Right lobe of liver (tissue), 6 donors: Measurements from ENCODE around the gene CDC25B. TPM values are rescaled to one million over a fixed set of nuclear protein-coding genes. Genes with fewer than 3 reads are reported as not detected.
A peak's percentile ranks its signal among the peaks of the same experiment; 100 is the strongest.
"Not testable (repeated sequence)": the region's sequence is repeated elsewhere in the genome, so short reads cannot be mapped to it uniquely, and the experiment has no call there.

Source experiments
- ATAC-seq, 4 donors: fragments of 200-7000 bp; cut with Tn5 transposase; one replicate each; pipeline ENCODE4 v1.9.1; 2020; ENCODE audit warnings: mild to moderate bottlenecking in 4 of 4, moderate library complexity in 4 of 4
- DNase-seq, 3 donors: peaks; one replicate each; pipeline ENCODE4 v3.0.0-alpha.2; 2020
- H3K27ac ChIP-seq, 3 donors: fragments of 200-600 bp; one replicate each; pipeline ENCODE4 v1.8.0; 2022
- H3K27me3 ChIP-seq, 2 donors: fragments of 200-600 bp; one replicate each; pipeline ENCODE4 v1.8.0; 2022
- H3K36me3 ChIP-seq, 4 donors: fragments of 200-600 bp; sonication (generic) in 1 of 4; one replicate each; pipeline versions ENCODE4 v1.5.1 to v1.8.0; 2017 to 2022; ENCODE audit warnings: control low read depth in 1 of 4
- H3K4me1 ChIP-seq, 4 donors: fragments of 200-600 bp; sonication (generic) in 1 of 4; one replicate each; pipeline versions ENCODE4 v1.5.1 to v1.8.0; 2017 to 2022; ENCODE audit warnings: control low read depth in 1 of 4
- H3K4me3 ChIP-seq, 3 donors: fragments of 200-600 bp; one replicate each; pipeline ENCODE4 v1.8.0; 2022
- H3K9me3 ChIP-seq, 4 donors: fragments of 200-600 bp; sonication (generic) in 1 of 4; one replicate each; pipeline versions ENCODE4 v1.5.1 to v1.8.0; 2017 to 2022; ENCODE audit warnings: control low read depth in 1 of 4
- POLR2A ChIP-seq: fragments of 450-650 bp; IDR thresholded peaks from one replicate; pipeline ENCODE4 v1.6.1; 2017; ENCODE audit warnings: antibody characterized with exemption, mild to moderate bottlenecking
- WGBS: methylation state at CpG from one replicate; pipeline ENCODE4 v1.1.6; 2018; ENCODE audit warnings: low coverage, low lambda C conversion rate; ENCODE audit not compliant: insufficient coverage; ENCODE audit errors: missing lambda C conversion rate; 5-methylcytosine and 5-hydroxymethylcytosine counted together
- intact Hi-C, 2 donors: fragments of 100-400 bp; cut with DNase I; formaldehyde crosslinking; loops; one replicate each; pipeline versions ENCODE4 v1.11.2 to v1.14.1; 2022
- total RNA-seq, 6 experiments: library from RNA; depleted of rRNA in 2 of 6; stranded (reverse); fragments of >200 nt in 2 of 6; fragmentation: NEBNext Ultra II Directional in 3 of 6; extraction: Animal tissue kit (Norgen Biotek cat#: 25700) in 3 of 6; gene quantifications; one replicate each; pipeline versions ENCODE4 v1.1.0 to v1.2.4, GENCODE V29; 2016 to 2023
- TF ChIP-seq, protein P1 (sequence below), 4 donors: fragments of 200-600 bp in 3 of 4; fragments of 450-650 bp in 1 of 4; IDR thresholded peaks; one replicate each; pipeline versions ENCODE4 v1.5.1 to v1.8.0; 2016 to 2022; ENCODE audit warnings: antibody characterized with exemption in 4 of 4, mild to moderate bottlenecking in 2 of 4
- donor health status: DM: no; HTN: yes; CAD: no.
- donor health status: DM: no; HTN: no; CAD: no.
- donor health status: DM: no; HTN: no; CAD: no.
- donor health status: DM: no; HTN: yes; CAD: no.
- donor health status: DM: no; HTN: yes; CAD: no.

CDC25B gene
- total RNA-seq, 6 experiments from 2014 or later = 10.9 to 28.7 (median 16.5) TPM

- Histone ChIP-seq H3K27ac (no peak overlapping the region), H3K4me3 (no peak overlapping the region), H3K36me3 (peaks cover 0 to 25% (median 4%) of the 10 kb centered on the region in 4 donors), H3K27me3 (no peaks in the 10 kb centered on the region), H3K9me3 (no peaks in the 10 kb centered on the region), H3K4me1 (peaks cover 0 to 2% (median 0%) of the 10 kb centered on the region in 4 donors)
- intact Hi-C loops = no loop called here
- DNase-seq = no peak
- no peak for ATAC-seq
- TF ChIP-seq, protein P1, sequence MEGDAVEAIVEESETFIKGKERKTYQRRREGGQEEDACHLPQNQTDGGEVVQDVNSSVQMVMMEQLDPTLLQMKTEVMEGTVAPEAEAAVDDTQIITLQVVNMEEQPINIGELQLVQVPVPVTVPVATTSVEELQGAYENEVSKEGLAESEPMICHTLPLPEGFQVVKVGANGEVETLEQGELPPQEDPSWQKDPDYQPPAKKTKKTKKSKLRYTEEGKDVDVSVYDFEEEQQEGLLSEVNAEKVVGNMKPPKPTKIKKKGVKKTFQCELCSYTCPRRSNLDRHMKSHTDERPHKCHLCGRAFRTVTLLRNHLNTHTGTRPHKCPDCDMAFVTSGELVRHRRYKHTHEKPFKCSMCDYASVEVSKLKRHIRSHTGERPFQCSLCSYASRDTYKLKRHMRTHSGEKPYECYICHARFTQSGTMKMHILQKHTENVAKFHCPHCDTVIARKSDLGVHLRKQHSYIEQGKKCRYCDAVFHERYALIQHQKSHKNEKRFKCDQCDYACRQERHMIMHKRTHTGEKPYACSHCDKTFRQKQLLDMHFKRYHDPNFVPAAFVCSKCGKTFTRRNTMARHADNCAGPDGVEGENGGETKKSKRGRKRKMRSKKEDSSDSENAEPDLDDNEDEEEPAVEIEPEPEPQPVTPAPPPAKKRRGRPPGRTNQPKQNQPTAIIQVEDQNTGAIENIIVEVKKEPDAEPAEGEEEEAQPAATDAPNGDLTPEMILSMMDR (IDR thresholded peaks at IDR 0.05) = no peak
- TF ChIP-seq POLR2A = no peak
- 49% methylated on average over 2 of the region's 4 CpGs for WGBS
Measured at GRCh38 chr20:3826420-3826819, 30.3 kb downstream of the CDC25B start.

- Histone ChIP-seq H3K4me1 (no peaks in the 10 kb centered on the region), H3K9me3 (no peaks in the 10 kb centered on the region), H3K27me3 (no peaks in the 10 kb centered on the region), H3K36me3 (peaks cover 0 to 7% (median 0%) of the 10 kb centered on the region in 4 donors), H3K4me3 (no peak overlapping the region), H3K27ac (no peak overlapping the region)
- ATAC-seq (no peak), DNase-seq (no peak)
- intact Hi-C loops = no loop called here
- WGBS = 79% methylated on average over 3 of the region's 3 CpGs
- no peak for TF ChIP-seq POLR2A
- TF ChIP-seq, protein P1 (IDR thresholded peaks at IDR 0.05) = no peak
Measured at GRCh38 chr20:3828798-3829197, 32.7 kb downstream of the CDC25B start.

DNA sequence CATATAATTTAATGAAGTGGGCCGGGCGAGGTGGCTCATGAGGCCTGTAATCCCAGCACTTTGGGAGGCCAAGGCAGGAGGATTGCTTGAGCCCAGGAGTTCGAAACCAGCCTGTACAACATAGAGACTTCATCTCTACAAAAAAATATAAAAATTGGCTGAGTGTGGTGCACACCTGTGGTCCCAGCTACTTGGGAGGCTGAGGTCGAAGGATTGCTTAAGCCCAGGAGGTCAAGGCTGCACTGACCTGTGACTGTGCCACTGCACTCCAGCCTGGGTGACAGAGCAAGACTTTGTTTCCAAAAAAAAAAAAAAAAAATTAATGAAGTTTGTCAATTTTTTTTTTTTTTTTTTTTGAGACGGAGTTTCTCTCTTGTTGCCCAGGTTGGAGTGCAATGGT lies 33.8 kb downstream of the CDC25B start:
- H3K9me3 ChIP-seq, ATAC-seq, H3K4me3 ChIP-seq, H3K4me1 ChIP-seq, intact Hi-C loops, H3K36me3 ChIP-seq, H3K27ac ChIP-seq, DNase-seq, H3K27me3 ChIP-seq: not testable (repeated sequence)
- 88% methylated on average over 5 of the region's 5 CpGs for WGBS

- ATAC-seq = no peak
- TF ChIP-seq, protein P1 (IDR thresholded peaks at IDR 0.05) = no peak
- no peak for TF ChIP-seq POLR2A
- intact Hi-C loops = no loop called here
Measured at GRCh38 chr20:3836132-3836531, 40.0 kb downstream of the CDC25B start.

DNA sequence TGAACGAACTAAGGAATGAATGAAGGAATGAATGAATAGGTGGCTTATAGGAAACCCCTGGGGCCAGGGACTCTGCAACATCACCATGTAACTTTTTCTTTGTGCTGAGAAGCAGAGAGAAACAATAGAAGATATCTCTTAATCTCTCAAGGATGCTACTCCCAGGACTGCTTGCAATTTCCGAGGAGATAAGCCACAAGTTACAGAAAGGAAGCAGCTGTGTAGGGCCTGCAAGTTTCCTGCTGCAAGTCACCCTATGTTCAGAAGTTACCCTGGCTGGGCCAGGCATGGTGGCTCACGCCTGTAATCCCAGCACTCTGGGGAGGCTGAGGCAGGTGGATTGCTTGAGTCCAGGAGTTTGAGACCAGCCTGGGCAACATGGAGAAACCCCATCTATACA lies 43.2 kb downstream of the CDC25B start:
- H3K4me1 ChIP-seq = no peaks in the 10 kb centered on the region
- H3K27me3 ChIP-seq = no peaks in the 10 kb centered on the region
- H3K27ac ChIP-seq = no peak overlapping the region
- 54% methylated on average over 1 of the region's 3 CpGs for WGBS
- H3K4me3 ChIP-seq = no peak overlapping the region
- intact Hi-C loops = no loop called here
- H3K9me3 ChIP-seq = no peaks in the 10 kb centered on the region
- ATAC-seq = peak; percentile 56 to 75 (median 66)
- DNase-seq = no peak
- no peaks in the 10 kb centered on the region for H3K36me3 ChIP-seq
- TF ChIP-seq, protein P1 (IDR thresholded peaks at IDR 0.05) = no peak
- TF ChIP-seq POLR2A = no peak

More at GRCh38 chr20:3836132-3836531, 40.0 kb downstream of the CDC25B start:
- no peak overlapping the region for H3K4me3 ChIP-seq
- 94% methylated on average over 2 of the region's 4 CpGs for WGBS
- no peaks in the 10 kb centered on the region for H3K36me3 ChIP-seq
- H3K27me3 ChIP-seq = no peaks in the 10 kb centered on the region
- no peaks in the 10 kb centered on the region for H3K9me3 ChIP-seq
- DNase-seq = no peak
- no peaks in the 10 kb centered on the region for H3K4me1 ChIP-seq
- no peak overlapping the region for H3K27ac ChIP-seq

GRCh38 chr20:3840201-3840600 lies 44.1 kb downstream of the CDC25B start:
- intact Hi-C loops, H3K4me3 ChIP-seq, H3K27ac ChIP-seq, DNase-seq, H3K4me1 ChIP-seq, H3K36me3 ChIP-seq, ATAC-seq, H3K9me3 ChIP-seq, H3K27me3 ChIP-seq: not testable (repeated sequence)
- 84% methylated on average over 7 of the region's 7 CpGs for WGBS
